IMR-90 (cell line): ENCODE results near the gene DNAJA4. TPM values are rescaled to one million over a fixed set of nuclear protein-coding genes. Genes with fewer than 3 reads are reported as not detected.

Source experiments
- ATAC-seq: fragments of 200-7000 bp; cut with Tn5 transposase; 2 replicates; pipeline ENCODE4 v1.9.1; 2020; ENCODE audit warnings: low read depth, mild to moderate bottlenecking, moderate library complexity
- BruUV-seq: library from RNA; stranded (reverse); fragments of 400-500 nt; replicated peaks from 2 replicates; lab custom pipeline; 2021; lab: Mats Ljungman, UMichigan
- CTCF ChIA-PET: fragments of 300-600 bp; formaldehyde crosslinking; extraction: SDS; loops from one replicate; lab custom pipeline; 2021; ENCODE audit warnings: antibody characterized with exemption; lab: Yijun Ruan, JAX
- POLR2A ChIA-PET: fragments of 300-600 bp; sonication (Branson Sonifier 250); formaldehyde crosslinking; loops from one replicate; lab custom pipeline; 2022; ENCODE audit warnings: antibody characterized with exemption; ENCODE audit not compliant: unreplicated experiment; lab: Charles Lee
- DNase-seq: peaks from one replicate; pipeline ENCODE4 v3.0.0; 2013
- H2AFZ ChIP-seq: replicated peaks from 2 replicates; pipeline ENCODE3; 2013; ENCODE audit warnings: low read length, mild to moderate bottlenecking; ENCODE audit not compliant: poor library complexity
- H2AK5ac ChIP-seq: 2 replicates; pipeline ENCODE4 v1.6.1; 2013; ENCODE audit warnings: low read depth, low read length, inconsistent platforms
- H2AK9ac ChIP-seq: replicated peaks from 2 replicates; pipeline ENCODE3; 2013; ENCODE audit warnings: mild to moderate bottlenecking, low read depth, low read length, moderate library complexity; ENCODE audit not compliant: poor library complexity
- H2BK120ac ChIP-seq: 2 replicates; pipeline ENCODE4 v1.6.1; 2013; ENCODE audit warnings: low read depth, low read length, inconsistent platforms
- H2BK15ac ChIP-seq: 3 replicates; pipeline ENCODE4 v1.6.1; 2013; ENCODE audit warnings: low read depth, low read length, inconsistent platforms
- H2BK20ac ChIP-seq: 2 replicates; pipeline ENCODE4 v1.6.1; 2013; ENCODE audit warnings: low read depth, mild to moderate bottlenecking, inconsistent platforms, low read length, moderate library complexity
- H2BK5ac ChIP-seq: 2 replicates; pipeline ENCODE4 v1.6.1; 2013; ENCODE audit warnings: mild to moderate bottlenecking, low read depth, low read length, inconsistent platforms; ENCODE audit not compliant: poor library complexity, severe bottlenecking
- H3K14ac ChIP-seq: replicated peaks from 2 replicates; pipeline ENCODE4 v1.6.1; 2013; ENCODE audit warnings: low read depth, low read length, inconsistent platforms
- H3K18ac ChIP-seq: 2 replicates; pipeline ENCODE4 v1.6.1; 2013; ENCODE audit warnings: low read depth, low read length, control low read depth
- H3K23ac ChIP-seq: 2 replicates; pipeline ENCODE4 v1.6.1; 2013; ENCODE audit warnings: low read depth, low read length, inconsistent platforms
- H3K27ac ChIP-seq: 2 replicates; pipeline ENCODE4 v1.5.1; 2013; ENCODE audit warnings: mild to moderate bottlenecking, control low read depth, low read length; ENCODE audit not compliant: insufficient read depth
- H3K27me3 ChIP-seq: 2 replicates; pipeline ENCODE4 v1.6.1; 2013; ENCODE audit warnings: low read length; ENCODE audit not compliant: control insufficient read depth, insufficient read depth
- H3K36me3 ChIP-seq: 2 replicates; pipeline ENCODE4 v1.6.1; 2013; ENCODE audit warnings: low read length, mixed read lengths; ENCODE audit not compliant: control insufficient read depth, insufficient read depth
- H3K4ac ChIP-seq: 2 replicates; pipeline ENCODE4 v1.6.1; 2013; ENCODE audit warnings: low read depth, low read length, inconsistent platforms
- H3K4me1 ChIP-seq: 2 replicates; pipeline ENCODE4 v1.6.1; 2013; ENCODE audit warnings: low read length, mixed read lengths; ENCODE audit not compliant: control insufficient read depth, insufficient read depth
- H3K4me2 ChIP-seq: 2 replicates; pipeline ENCODE4 v1.6.1; 2013; ENCODE audit warnings: low read depth, mild to moderate bottlenecking, control low read depth, low read length, moderate library complexity
- H3K4me3 ChIP-seq: 2 replicates; pipeline ENCODE4 v1.5.1; 2013; ENCODE audit warnings: low read depth, mild to moderate bottlenecking, control low read depth, low read length, moderate library complexity; ENCODE audit not compliant: insufficient read depth
- H3K56ac ChIP-seq: 2 replicates; pipeline ENCODE4 v1.6.1; 2013; ENCODE audit warnings: low read length, inconsistent platforms; ENCODE audit not compliant: insufficient read depth; ENCODE audit errors: extremely low read depth
- H3K79me1 ChIP-seq, 2 experiments: 2 replicates each; pipeline ENCODE4 v1.6.1; 2013; ENCODE audit warnings: low read length in 2 of 2, inconsistent platforms in 1 of 2, low read depth in 1 of 2
- H3K9ac ChIP-seq: 2 replicates; pipeline ENCODE4 v1.6.1; 2013; ENCODE audit warnings: low read depth, low read length, control low read depth
- H3K9me1 ChIP-seq: 2 replicates; pipeline ENCODE4 v1.6.1; 2013; ENCODE audit warnings: low read length, inconsistent platforms; ENCODE audit not compliant: insufficient read depth
- H3K9me3 ChIP-seq: 2 replicates; pipeline ENCODE4 v1.6.1; 2013; ENCODE audit warnings: low read length; ENCODE audit not compliant: control insufficient read depth, insufficient read depth
- H4K20me1 ChIP-seq: 2 replicates; pipeline ENCODE4 v1.6.1; 2013; ENCODE audit warnings: low read length, inconsistent platforms; ENCODE audit not compliant: insufficient read depth
- H4K5ac ChIP-seq: 2 replicates; pipeline ENCODE4 v1.6.1; 2013; ENCODE audit warnings: mild to moderate bottlenecking, low read depth, low read length, control low read depth
- H4K8ac ChIP-seq, 2 experiments: 2 replicates each; pipeline ENCODE4 v1.6.1; 2013; ENCODE audit warnings: low read depth in 2 of 2, low read length in 2 of 2, control low read depth in 1 of 2, inconsistent platforms in 1 of 2
- H4K91ac ChIP-seq: 2 replicates; pipeline ENCODE4 v1.6.1; 2013; ENCODE audit warnings: low read depth, low read length, inconsistent platforms; ENCODE audit not compliant: insufficient read depth
- CTCF ChIP-seq: conservative IDR thresholded peaks from 2 replicates; pipeline ENCODE4 v1.5.1; 2012; ENCODE audit warnings: mild to moderate bottlenecking, low read depth, low read length, improper control_type of control experiment
- MAFK ChIP-seq: IDR thresholded peaks from 2 replicates; pipeline ENCODE4 v1.6.1; 2012; ENCODE audit warnings: low read depth, low read length, improper control_type of control experiment
- MAZ ChIP-seq: IDR thresholded peaks from 2 replicates; pipeline ENCODE4 v1.6.1; 2012; ENCODE audit warnings: low read depth, mild to moderate bottlenecking, low read length, improper control_type of control experiment, moderate library complexity, borderline replicate concordance
- SMC3 ChIP-seq: fragments of 150-350 bp; IDR thresholded peaks from 2 replicates; pipeline ENCODE4 v1.6.1; 2016; ENCODE audit warnings: low read depth, mild to moderate bottlenecking, antibody characterized with exemption, low read length, moderate library complexity
- USF2 ChIP-seq: fragments of 150-350 bp; IDR thresholded peaks from 2 replicates; pipeline ENCODE4 v1.6.1; 2017; ENCODE audit warnings: mild to moderate bottlenecking, antibody characterized with exemption, low read length, low read depth
- WGBS, 2 experiments: methylation state at CpG; one replicate each; pipeline versions ENCODE4 v1.1.5 to v1.1.7; 2013; ENCODE audit warnings: missing lambda C conversion rate in 2 of 2; ENCODE audit not compliant: insufficient read length in 1 of 2; ENCODE audit errors: extremely low coverage in 2 of 2; 5-methylcytosine and 5-hydroxymethylcytosine counted together
- dilution Hi-C: fragments of 300-500 bp; cut with HindIII; formaldehyde crosslinking; loops from one replicate; pipeline ENCODE4 v1.14.3; 2018; ENCODE audit warnings: low sequenced_read_pairs; ENCODE audit not compliant: unreplicated experiment
- in situ Hi-C: fragments of 300-500 bp; cut with MboI; formaldehyde crosslinking; loops from 3 replicates; pipeline ENCODE4 v1.14.3; 2019; ENCODE audit warnings: low sequenced_read_pairs, inconsistent platforms, mixed read lengths
- intact Hi-C: fragments of 100-400 bp; cut with micrococcal nuclease; formaldehyde crosslinking; loops from 2 replicates; pipeline ENCODE4 v1.10.0; 2022
- polyA plus RNA-seq, 3 experiments: library from polyadenylated mRNA; depleted of rRNA; stranded (reverse); fragments of >200 nt; gene quantifications; 2 replicates each; pipeline ENCODE4 v1.2.3, GENCODE V29; 2012; ENCODE audit warnings: low replicate concordance in 1 of 3
- total RNA-seq: library from RNA; depleted of rRNA; stranded (reverse); fragments of >200 nt; gene quantifications from 2 replicates; pipeline ENCODE4 v1.2.3, GENCODE V29; 2012

DNAJA4 gene
- total and polyA plus RNA-seq, 2 of the 4 experiments (the other 2 are of a cell fraction): 0.18 to 0.32 TPM

- H3K18ac ChIP-seq: no peak overlapping the region
- H3K36me3 ChIP-seq: no peaks in the 10 kb centered on the region
- CTCF ChIA-PET: no interaction called here
- no peak overlapping the region for H2BK120ac ChIP-seq
- WGBS, 2 experiments: 41% methylated on average over 3 of the region's 5 CpGs; no CpG with 5 or more reads in 1 of the 2 experiments
- no peak overlapping the region for H2AK9ac ChIP-seq
- no peak overlapping the region for H3K4me3 ChIP-seq
- no peak overlapping the region for H2AFZ ChIP-seq
- H2BK5ac ChIP-seq: no peak overlapping the region
- no peak for TF ChIP-seq MAZ
- no peak for TF ChIP-seq SMC3
- TF ChIP-seq USF2: no peak
- TF ChIP-seq MAFK: no peak
- no peak for TF ChIP-seq CTCF
- no peak overlapping the region for H3K4me2 ChIP-seq
- no peak overlapping the region for H2BK20ac ChIP-seq
- POLR2A ChIA-PET: no interaction called here
- H3K79me1 ChIP-seq: no peaks in the 10 kb centered on the region
- H2AK5ac ChIP-seq: no peak overlapping the region
- H3K9ac ChIP-seq: no peak overlapping the region
- H4K5ac ChIP-seq: no peak overlapping the region
- H4K20me1 ChIP-seq: no peaks in the 10 kb centered on the region
- no peak overlapping the region for H3K4ac ChIP-seq
- no peak overlapping the region for H3K56ac ChIP-seq
- H3K27me3 ChIP-seq: peaks cover 68% of the 10 kb centered on the region
- no peak overlapping the region for H4K8ac ChIP-seq
- no peaks in the 10 kb centered on the region for H3K4me1 ChIP-seq
- no peaks in the 10 kb centered on the region for H3K9me3 ChIP-seq
- ATAC-seq (no peak), DNase-seq (no peak)
- in situ Hi-C loops (loop anchor here (10.0 kb wide), 1 partner anchor 118 kb away; no protein-coding TSS in a partner anchor), intact Hi-C loops (no loop called here), dilution Hi-C loops (no loop called here)
- no peak overlapping the region for H3K23ac ChIP-seq
- H3K27ac ChIP-seq: no peak overlapping the region
- H2BK15ac ChIP-seq: no peak overlapping the region
- no TSS peak for BruUV-seq
- no peaks in the 10 kb centered on the region for H3K9me1 ChIP-seq
- H3K14ac ChIP-seq: no peak overlapping the region
- H4K91ac ChIP-seq: no peak overlapping the region
Observed at GRCh38 chr15:78232951-78233350, 31.4 kb upstream of the DNAJA4 start.
